Skeletal muscle tissue (tissue), 4 donors: ENCODE data around the gene HTRA1. TPM values are rescaled to one million over a fixed set of nuclear protein-coding genes. Genes with fewer than 3 reads are reported as not detected.

ENCODE experiments used
- H3K27ac ChIP-seq: one replicate; pipeline ENCODE4 v1.7.0; 2013; ENCODE audit warnings: mild to moderate bottlenecking, low read depth, low read length, inconsistent platforms
- H3K27me3 ChIP-seq, 3 donors: one replicate each; pipeline ENCODE4 v1.7.0; 2013; ENCODE audit warnings: low read length in 3 of 3; ENCODE audit not compliant: control insufficient read depth in 3 of 3, insufficient read depth in 3 of 3
- H3K36me3 ChIP-seq, 3 donors: one replicate each; pipeline ENCODE4 v1.7.0; 2013; ENCODE audit warnings: low read length in 3 of 3; ENCODE audit not compliant: control insufficient read depth in 3 of 3, insufficient read depth in 3 of 3
- H3K4me1 ChIP-seq, 3 donors: one replicate each; pipeline ENCODE4 v1.7.0; 2013; ENCODE audit warnings: low read length in 3 of 3, mild to moderate bottlenecking in 3 of 3; ENCODE audit not compliant: control insufficient read depth in 3 of 3, insufficient read depth in 3 of 3
- H3K4me3 ChIP-seq, 3 donors: one replicate each; pipeline ENCODE4 v1.7.0; 2013; ENCODE audit warnings: low read length in 3 of 3
- H3K9ac ChIP-seq, 3 donors: one replicate each; pipeline ENCODE4 v1.7.0; 2013; ENCODE audit warnings: low read length in 3 of 3, mild to moderate bottlenecking in 3 of 3, moderate library complexity in 2 of 3, low read depth in 1 of 3
- H3K9me3 ChIP-seq, 3 donors: one replicate each; pipeline ENCODE4 v1.7.0; 2013; ENCODE audit warnings: low read length in 3 of 3; ENCODE audit not compliant: control insufficient read depth in 3 of 3
- total RNA-seq: library from RNA; depleted of rRNA; stranded (reverse); fragments of >200 nt; gene quantifications from one replicate; pipeline ENCODE4 v1.2.3, GENCODE V29; 2014
- donor health status: Osteomylitis.

The HTRA1 gene
- total RNA-seq, 1 donor from 2014 or later: 69.9 TPM

DNA sequence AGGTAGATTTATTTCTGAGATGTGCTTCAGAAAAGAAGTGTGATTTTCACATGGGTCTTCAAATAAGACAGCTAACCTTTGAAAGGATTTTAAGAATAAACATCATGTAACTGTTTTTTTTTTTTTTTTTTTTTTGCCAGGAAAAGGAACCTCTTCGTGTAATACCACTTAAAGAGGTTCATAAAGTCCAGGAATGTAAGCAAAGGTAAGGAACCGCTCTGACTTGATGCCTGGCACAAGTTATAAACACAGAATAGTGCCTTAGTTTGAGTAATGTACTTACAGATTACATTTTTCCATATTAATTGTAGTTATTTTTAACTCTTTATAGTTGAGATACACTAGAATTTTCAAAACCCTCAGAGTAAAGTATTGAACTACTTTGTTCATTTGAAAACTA is 37.3 kb upstream of the HTRA1 start:
- Histone ChIP-seq H3K36me3 (peaks cover 6 to 23% (median 20%) of the 10 kb centered on the region in 3 donors), H3K4me3 (no peak overlapping the region), H3K27ac (no peak overlapping the region), H3K4me1 (no peaks in the 10 kb centered on the region), H3K9me3 (no peaks in the 10 kb centered on the region), H3K27me3 (no peaks in the 10 kb centered on the region), H3K9ac (no peak overlapping the region)

DNA sequence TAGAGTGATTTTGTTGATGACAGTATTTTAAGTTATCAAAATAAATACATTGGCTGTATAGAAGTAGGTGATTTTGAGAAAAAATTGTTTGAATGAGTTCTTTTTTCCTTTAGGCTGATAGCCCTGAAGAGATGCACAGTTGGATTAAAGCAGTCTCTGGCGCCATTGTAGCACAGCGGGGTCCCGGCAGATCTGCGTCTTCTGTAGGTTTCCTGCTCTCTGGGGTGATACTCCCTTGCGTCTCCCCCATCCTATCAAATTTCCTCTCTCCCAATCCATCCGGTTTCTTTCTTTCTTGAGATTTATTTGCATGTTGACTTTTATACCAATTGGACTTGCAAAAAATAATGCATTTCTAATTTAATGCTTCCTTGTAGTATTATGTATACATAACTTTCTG is 34.5 kb upstream of the HTRA1 start:
- H3K4me1 ChIP-seq: no peaks in the 10 kb centered on the region
- no peaks in the 10 kb centered on the region for H3K9me3 ChIP-seq
- no peak overlapping the region for H3K9ac ChIP-seq
- H3K36me3 ChIP-seq: peaks cover 10 to 31% (median 25%) of the 10 kb centered on the region in 3 donors
- no peaks in the 10 kb centered on the region for H3K27me3 ChIP-seq
- H3K4me3 ChIP-seq: no peak overlapping the region
- no peak overlapping the region for H3K27ac ChIP-seq

DNA sequence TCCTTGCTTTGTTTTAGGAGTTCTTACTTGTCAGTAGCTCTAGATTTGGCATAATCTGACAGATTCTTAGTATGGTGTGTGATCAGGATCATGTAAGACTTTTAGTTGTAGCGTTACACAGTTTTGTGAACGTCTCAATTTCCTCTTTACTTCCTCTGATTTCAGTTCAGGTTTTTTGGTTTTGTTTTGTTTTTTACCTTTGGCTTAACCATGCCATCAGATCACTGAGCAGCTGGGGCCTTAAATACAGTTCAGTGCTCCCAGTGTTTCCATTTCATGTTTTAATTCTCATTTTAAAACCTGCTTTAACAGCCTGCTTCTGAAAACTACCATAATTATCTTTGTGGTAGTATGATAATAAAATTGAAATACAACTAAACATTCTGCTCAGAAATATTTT is 34.1 kb upstream of the HTRA1 start:
- H3K4me3 ChIP-seq: no peak overlapping the region
- H3K9me3 ChIP-seq: no peaks in the 10 kb centered on the region
- H3K27me3 ChIP-seq: no peaks in the 10 kb centered on the region
- H3K9ac ChIP-seq: no peak overlapping the region
- no peak overlapping the region for H3K27ac ChIP-seq
- no peaks in the 10 kb centered on the region for H3K4me1 ChIP-seq
- peaks cover 10 to 31% (median 24%) of the 10 kb centered on the region in 3 donors for H3K36me3 ChIP-seq

DNA sequence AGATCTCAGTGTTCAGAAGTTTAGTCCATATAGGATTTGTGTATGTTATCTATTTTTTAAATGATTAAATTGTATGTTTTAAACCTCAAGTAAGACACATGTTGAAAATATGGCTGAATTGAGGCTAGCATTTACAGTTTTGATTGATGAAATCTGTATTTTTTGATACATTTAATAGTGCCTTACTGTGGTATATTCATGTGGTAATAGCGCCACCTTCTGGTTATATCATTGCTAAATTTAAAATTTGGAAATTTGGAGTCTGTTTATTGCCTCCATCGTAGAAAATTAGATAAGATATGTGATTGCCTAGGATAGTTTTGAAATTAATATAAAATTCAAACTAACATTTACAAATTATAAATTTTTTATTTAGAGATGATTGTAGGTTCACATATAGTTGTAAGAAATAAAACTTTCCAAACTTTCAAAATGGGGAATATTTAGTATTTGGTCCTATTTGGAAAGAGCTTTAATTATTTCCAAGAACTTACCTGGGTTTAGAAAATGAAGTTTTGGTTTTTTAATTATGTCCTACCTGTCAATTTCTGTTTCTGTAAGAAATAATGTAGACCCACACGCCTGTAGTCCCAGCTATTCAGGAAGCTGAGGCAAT is 26.0 kb upstream of the HTRA1 start:
- Histone ChIP-seq H3K4me3 (no peak overlapping the region), H3K36me3 (peaks cover 0 to 8% (median 1%) of the 10 kb centered on the region in 3 donors), H3K4me1 (no peaks in the 10 kb centered on the region), H3K9ac (no peak overlapping the region), H3K27me3 (no peaks in the 10 kb centered on the region), H3K9me3 (no peaks in the 10 kb centered on the region), H3K27ac (no peak overlapping the region)

DNA sequence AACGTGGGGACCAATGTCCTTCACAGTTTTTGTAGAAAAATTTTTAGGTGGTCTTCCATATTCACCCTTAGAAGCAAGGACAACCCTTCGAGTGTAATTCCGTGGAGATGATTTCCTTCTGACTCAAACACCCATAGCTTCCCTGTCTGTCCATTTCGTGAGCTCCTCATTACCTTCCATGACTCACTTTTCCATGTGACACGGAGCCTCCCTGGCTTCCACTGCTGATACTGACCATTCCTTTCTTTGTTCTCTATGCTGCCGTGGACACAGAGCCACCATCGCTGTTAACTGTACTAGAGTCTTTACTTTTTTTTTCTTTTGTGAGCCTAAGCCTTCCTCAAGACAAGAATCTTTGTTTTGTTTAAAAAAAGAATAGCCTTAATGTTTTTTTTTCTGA is 19.4 kb upstream of the HTRA1 start:
- Histone ChIP-seq H3K4me1 (peaks cover 0 to 2% (median 0%) of the 10 kb centered on the region in 3 donors), H3K9me3 (no peaks in the 10 kb centered on the region), H3K27ac (no peak overlapping the region), H3K27me3 (no peaks in the 10 kb centered on the region), H3K9ac (no peak overlapping the region), H3K36me3 (peaks cover 0 to 3% (median 0%) of the 10 kb centered on the region in 3 donors), H3K4me3 (no peak overlapping the region)

DNA sequence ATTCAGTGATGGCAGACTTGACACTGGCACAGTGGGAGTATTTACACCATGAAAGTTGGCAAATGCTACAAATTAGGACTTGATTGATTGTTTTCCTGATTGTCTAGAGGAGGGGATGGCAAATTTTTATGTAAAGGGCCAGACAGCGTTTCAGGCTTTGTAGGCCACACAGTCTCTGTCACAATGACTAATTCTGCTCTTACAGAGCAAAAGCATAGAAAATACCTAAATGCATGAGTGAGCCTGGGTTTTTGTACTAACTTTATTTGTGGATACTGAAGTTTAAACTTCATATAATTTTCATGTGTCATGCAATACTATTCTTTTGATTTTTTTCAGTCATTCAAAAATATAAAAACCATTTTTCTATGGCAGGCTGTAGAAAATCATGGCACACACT is 15.9 kb upstream of the HTRA1 start:
- Histone ChIP-seq H3K9me3 (no peaks in the 10 kb centered on the region), H3K36me3 (no peaks in the 10 kb centered on the region), H3K4me3 (no peak overlapping the region), H3K9ac (no peak overlapping the region), H3K27ac (no peak overlapping the region), H3K27me3 (no peaks in the 10 kb centered on the region), H3K4me1 (peaks cover 11 to 29% (median 18%) of the 10 kb centered on the region in 3 donors)

DNA sequence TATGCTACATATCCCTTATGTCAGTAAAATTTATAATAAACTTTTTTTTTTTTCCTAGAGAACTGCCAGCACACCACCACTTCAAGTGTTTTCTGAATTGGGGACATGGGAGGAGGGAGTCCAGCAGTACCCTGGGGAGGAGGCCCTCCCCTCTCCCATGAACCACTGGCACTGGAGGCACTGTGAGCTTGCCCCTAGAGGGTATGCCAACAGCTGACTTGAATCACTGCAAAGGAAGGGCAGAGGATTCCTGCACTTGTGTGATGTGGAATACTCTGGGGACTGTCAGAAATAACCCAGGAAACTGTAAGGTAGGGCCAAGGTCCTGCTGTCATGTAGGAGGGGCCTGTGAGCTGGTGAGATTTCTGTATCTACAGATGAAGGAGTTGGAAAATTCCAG is 15.4 kb upstream of the HTRA1 start:
- no peak overlapping the region for H3K27ac ChIP-seq
- no peak overlapping the region for H3K9ac ChIP-seq
- peaks cover 15 to 31% (median 23%) of the 10 kb centered on the region in 3 donors for H3K4me1 ChIP-seq
- H3K4me3 ChIP-seq: no peak overlapping the region
- H3K9me3 ChIP-seq: no peaks in the 10 kb centered on the region
- H3K27me3 ChIP-seq: no peaks in the 10 kb centered on the region
- H3K36me3 ChIP-seq: no peaks in the 10 kb centered on the region

DNA sequence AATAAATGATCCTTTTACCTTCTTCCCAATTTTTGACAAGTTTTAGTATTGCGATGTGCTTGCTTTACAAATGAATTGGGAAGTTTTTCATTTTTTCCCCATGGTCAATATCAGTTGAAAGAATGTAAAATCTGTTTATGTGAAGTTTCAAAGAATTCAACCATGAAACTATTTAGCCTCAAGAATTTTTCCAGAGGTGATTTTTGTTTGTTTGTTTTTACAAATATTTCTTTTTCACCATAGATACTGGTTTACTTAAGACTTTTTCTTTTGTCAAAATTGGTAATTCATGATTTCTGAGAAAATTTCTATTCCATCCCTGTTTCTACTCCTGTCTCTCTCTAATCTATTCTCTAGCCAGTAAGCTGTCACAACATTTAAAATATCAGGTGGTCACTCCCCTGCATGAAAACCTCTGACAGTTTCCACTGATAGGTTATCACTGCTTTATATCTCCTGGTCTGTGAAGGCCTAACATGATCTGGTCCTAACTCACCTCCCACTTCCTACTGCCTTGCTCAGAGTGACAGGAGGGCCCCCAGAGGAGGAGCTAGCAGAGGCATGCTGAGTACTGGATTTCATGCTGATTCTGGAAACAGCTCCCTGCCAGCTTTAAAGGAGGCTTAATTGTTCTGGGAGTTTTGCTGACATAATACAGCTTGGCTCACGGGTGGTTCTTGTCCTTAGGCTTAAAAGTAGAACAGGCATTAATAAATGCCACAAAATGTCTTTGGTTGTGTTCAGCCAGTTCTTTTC is 14.5 kb upstream of the HTRA1 start:
- H3K27me3 ChIP-seq: no peaks in the 10 kb centered on the region
- H3K36me3 ChIP-seq: no peaks in the 10 kb centered on the region
- H3K4me1 ChIP-seq: peaks cover 16 to 31% (median 24%) of the 10 kb centered on the region in 3 donors
- no peak overlapping the region for H3K27ac ChIP-seq
- no peak overlapping the region for H3K9ac ChIP-seq
- no peak overlapping the region for H3K4me3 ChIP-seq
- H3K9me3 ChIP-seq: no peaks in the 10 kb centered on the region

DNA sequence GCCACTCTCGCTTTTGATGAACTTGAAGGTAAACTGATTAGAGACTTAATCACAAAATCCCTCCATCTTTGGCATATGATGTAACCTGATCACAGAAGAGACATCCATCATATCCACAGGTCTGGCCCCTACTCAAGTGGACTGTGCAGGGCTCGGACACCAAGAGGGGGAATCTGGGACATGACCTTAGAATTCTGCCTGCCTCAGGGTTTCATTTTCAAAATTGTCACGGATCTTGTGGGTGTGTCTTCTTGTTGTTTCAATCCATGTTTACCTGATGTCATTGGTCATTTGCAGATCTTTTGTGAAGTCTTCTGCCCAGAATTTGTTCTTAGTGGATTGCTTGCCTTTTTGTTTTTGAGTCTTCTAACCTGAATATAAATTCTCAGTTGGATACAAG is 12.8 kb upstream of the HTRA1 start:
- Histone ChIP-seq H3K9ac (no peak overlapping the region), H3K27me3 (no peaks in the 10 kb centered on the region), H3K27ac (no peak overlapping the region), H3K4me3 (no peak overlapping the region), H3K36me3 (no peaks in the 10 kb centered on the region), H3K4me1 (peaks cover 16 to 31% (median 24%) of the 10 kb centered on the region in 3 donors), H3K9me3 (no peaks in the 10 kb centered on the region)

DNA sequence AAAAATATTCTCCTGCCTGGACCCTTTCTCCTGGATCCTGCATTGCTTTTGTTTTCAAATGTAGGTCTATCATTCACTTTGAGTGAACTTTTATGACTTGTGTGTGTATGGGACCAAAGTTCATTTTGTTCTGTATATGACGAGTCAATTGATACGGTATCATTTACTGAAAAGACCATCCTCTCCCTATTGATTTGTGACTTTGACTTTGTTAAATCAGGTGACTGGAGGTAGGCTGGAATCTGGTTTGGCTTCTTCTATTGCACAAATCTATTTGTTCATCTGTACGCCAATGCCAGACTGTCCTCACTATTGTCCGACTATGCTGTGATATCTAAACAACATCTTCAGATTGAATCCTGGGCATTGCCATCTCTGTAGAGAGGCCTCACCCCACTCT is 12.2 kb upstream of the HTRA1 start:
- H3K9me3 ChIP-seq: no peaks in the 10 kb centered on the region
- no peaks in the 10 kb centered on the region for H3K36me3 ChIP-seq
- H3K4me3 ChIP-seq: no peak overlapping the region
- H3K9ac ChIP-seq: no peak overlapping the region
- no peak overlapping the region for H3K27ac ChIP-seq
- H3K4me1 ChIP-seq: peaks cover 16 to 31% (median 24%) of the 10 kb centered on the region in 3 donors
- H3K27me3 ChIP-seq: no peaks in the 10 kb centered on the region
